HepG2 (cell line): ENCODE results near the gene HABP4. TPM values are rescaled to one million over a fixed set of nuclear protein-coding genes. Genes with fewer than 3 reads are reported as not detected.
A peak's percentile ranks its signal among the peaks of the same experiment; 100 is the strongest.

Experiments used
- ATAC-seq: fragments of 200-7000 bp; cut with Tn5 transposase; 3 replicates; pipeline ENCODE4 v1.9.1; 2020; ENCODE audit warnings: mild to moderate bottlenecking, moderate library complexity
- BruUV-seq: library from RNA; stranded (reverse); fragments of 400-500 nt; replicated peaks from 2 replicates; lab custom pipeline; 2021; lab: Mats Ljungman, UMichigan
- CTCF ChIA-PET: fragments of 300-600 bp; formaldehyde crosslinking; extraction: SDS; loops from one replicate; lab custom pipeline; 2021; ENCODE audit warnings: low total read pairs, inconsistent platforms, low intra/inter-chr PET ratio; lab: Yijun Ruan, JAX
- POLR2A ChIA-PET: fragments of 350-600 bp; sonication (Branson Sonifier 250); formaldehyde crosslinking; loops from one replicate; lab custom pipeline; 2020; ENCODE audit warnings: antibody characterized with exemption, inconsistent platforms; lab: Yijun Ruan, JAX
- DNase-seq: peaks from one replicate; pipeline ENCODE4 v3.0.0-alpha.2; 2015; ENCODE audit warnings: low spot score
- FAIRE-seq: peaks from 3 replicates; lab custom pipeline; 2011; peaks lifted over from hg19 to GRCh38; lab: Jason Lieb, UNC
- H2AFZ ChIP-seq: one replicate; pipeline ENCODE4 v1.6.1; 2011; ENCODE audit warnings: low read length, inconsistent platforms
- H3K27ac ChIP-seq: fragments of 300-600 bp; 3 replicates; pipeline ENCODE4 v1.8.0; 2011; ENCODE audit warnings: mixed run types, mild to moderate bottlenecking, mixed read lengths, low read length, inconsistent platforms; ENCODE audit not compliant: insufficient read depth; ENCODE audit errors: extremely low read length
- H3K27me3 ChIP-seq, 2 experiments: fragments of 200-600 bp in 1 of 2; 2 replicates in 1 of 2; 3 replicates in 1 of 2; pipeline versions ENCODE4 v1.6.0 to v1.8.0; 2011; ENCODE audit warnings: low read length in 2 of 2, mild to moderate bottlenecking in 2 of 2, moderate library complexity in 2 of 2, inconsistent platforms in 1 of 2; ENCODE audit not compliant: insufficient read depth in 2 of 2, control insufficient read depth in 1 of 2
- H3K36me3 ChIP-seq, 2 experiments: fragments of 200-600 bp in 1 of 2; replicated peaks in 1 of 2; 2 replicates in 1 of 2; 3 replicates in 1 of 2; pipeline versions ENCODE4 v1.5.1 to v1.8.0; 2011; ENCODE audit warnings: low read length in 2 of 2, inconsistent platforms in 1 of 2; ENCODE audit not compliant: insufficient read depth in 2 of 2, control insufficient read depth in 1 of 2
- H3K4me1 ChIP-seq: 2 replicates; pipeline ENCODE4 v1.5.1; 2012; ENCODE audit warnings: low read length, inconsistent platforms; ENCODE audit not compliant: insufficient read depth
- H3K4me2 ChIP-seq: 2 replicates; pipeline ENCODE4 v1.6.0; 2011; ENCODE audit warnings: low read depth, low read length, inconsistent platforms
- H3K4me3 ChIP-seq, 3 experiments: fragments of 200-600 bp in 1 of 3; sonication (generic), shearing (Covaris generic) in 1 of 3; replicated peaks in 1 of 3; 2 replicates each; pipeline ENCODE4 v1.5.1; 2011 to 2016; ENCODE audit warnings: low read length in 3 of 3, inconsistent platforms in 2 of 3, low read depth in 2 of 3, mild to moderate bottlenecking in 2 of 3, control low read depth in 1 of 3, mixed read lengths in 1 of 3; ENCODE audit not compliant: insufficient read depth in 1 of 3
- H3K79me2 ChIP-seq: one replicate; pipeline ENCODE4 v1.6.1; 2011; ENCODE audit warnings: low read length, inconsistent platforms; ENCODE audit not compliant: insufficient read depth
- H3K9ac ChIP-seq: 2 replicates; pipeline ENCODE4 v1.6.0; 2011; ENCODE audit warnings: mild to moderate bottlenecking, low read depth, low read length, inconsistent platforms; ENCODE audit not compliant: insufficient read depth
- H3K9me3 ChIP-seq: 2 replicates; pipeline ENCODE4 v1.5.1; 2012; ENCODE audit warnings: mild to moderate bottlenecking, low read length
- H4K20me1 ChIP-seq: 2 replicates; pipeline ENCODE4 v1.6.0; 2011; ENCODE audit warnings: inconsistent platforms, mild to moderate bottlenecking, low read length, moderate library complexity; ENCODE audit not compliant: insufficient read depth
- AKAP8 ChIP-seq: sonication (generic); formaldehyde crosslinking; IDR thresholded peaks from 2 replicates; pipeline ENCODE4 v1.5.1; 2020; ENCODE audit warnings: mild to moderate bottlenecking, missing genetic modification reagents
- CHD4 ChIP-seq: fragments of 200-600 bp; sonication (generic); IDR thresholded peaks from 2 replicates; pipeline ENCODE4 v1.7.0; 2017; ENCODE audit warnings: mild to moderate bottlenecking, low read length, borderline replicate concordance
- DRAP1 ChIP-seq: IDR thresholded peaks from 2 replicates; pipeline ENCODE4 v1.6.1; 2016; ENCODE audit warnings: missing genetic modification reagents, missing compliant biosample characterization
- GTF2F1 ChIP-seq: fragments of 150-350 bp; IDR thresholded peaks from 2 replicates; pipeline ENCODE4 v1.6.1; 2014; ENCODE audit warnings: low read length
- HNRNPLL ChIP-seq: fragments of 200-400 bp; formaldehyde crosslinking; IDR thresholded peaks from 2 replicates; pipeline ENCODE4 v1.6.1; 2017; ENCODE audit warnings: mild to moderate bottlenecking, low read depth, low read length; ENCODE audit not compliant: poor library complexity, severe bottlenecking
- MAF1 ChIP-seq: sonication (generic); formaldehyde crosslinking; IDR thresholded peaks from 2 replicates; pipeline ENCODE4 v1.5.0; 2020; ENCODE audit warnings: missing genetic modification reagents, borderline replicate concordance
- MLXIP ChIP-seq: sonication (generic); formaldehyde crosslinking; IDR thresholded peaks from 2 replicates; pipeline ENCODE4 v1.9.0; 2021; ENCODE audit warnings: missing genetic modification reagents, borderline replicate concordance
- NFATC3 ChIP-seq: sonication (generic); formaldehyde crosslinking; IDR thresholded peaks from 2 replicates; pipeline ENCODE4 v1.5.1; 2020; ENCODE audit warnings: mild to moderate bottlenecking, missing genetic modification reagents
- PATZ1 ChIP-seq: sonication (generic); formaldehyde crosslinking; IDR thresholded peaks from 2 replicates; pipeline ENCODE4 v1.4.0; 2020; ENCODE audit warnings: missing genetic modification reagents
- PBX3 ChIP-seq: sonication (generic); formaldehyde crosslinking; IDR thresholded peaks from 2 replicates; pipeline ENCODE4 v1.8.1; 2023; ENCODE audit warnings: missing genetic modification reagents, inconsistent platforms, borderline replicate concordance
- ZBTB43 ChIP-seq: sonication (generic); formaldehyde crosslinking; conservative IDR thresholded peaks from 2 replicates; pipeline ENCODE4 v1.4.0; 2020; ENCODE audit warnings: missing genetic modification reagents
- ZFAT ChIP-seq: sonication (generic); formaldehyde crosslinking; conservative IDR thresholded peaks from 2 replicates; pipeline ENCODE4 v1.8.1; 2023; ENCODE audit warnings: missing genetic modification reagents, inconsistent platforms
- ZFP41 ChIP-seq: sonication (generic); formaldehyde crosslinking; IDR thresholded peaks from 2 replicates; pipeline ENCODE4 v1.4.0; 2020; ENCODE audit warnings: mild to moderate bottlenecking, missing genetic modification reagents, borderline replicate concordance
- ZNF10 ChIP-seq: sonication (generic); formaldehyde crosslinking; IDR thresholded peaks from 2 replicates; pipeline ENCODE4 v1.4.0; 2020; ENCODE audit warnings: mild to moderate bottlenecking, low read depth, missing genetic modification reagents, borderline replicate concordance
- ZNF879 ChIP-seq: sonication (generic); formaldehyde crosslinking; IDR thresholded peaks from 2 replicates; pipeline ENCODE4 v1.8.1; 2023; ENCODE audit warnings: missing genetic modification reagents
- WGBS: methylation state at CpG from one replicate; pipeline ENCODE4 v1.1.6; 2017; ENCODE audit warnings: low lambda C conversion rate; 5-methylcytosine and 5-hydroxymethylcytosine counted together
- in situ Hi-C: cut with HindIII; loops from 2 replicates; pipeline ENCODE4 v1.10.0; 2017; ENCODE audit warnings: low pct_unique_long_range_greater_than_20kb; ENCODE audit not compliant: extremely low pct_ligation_motif_present
- intact Hi-C: fragments of 100-400 bp; cut with micrococcal nuclease; formaldehyde crosslinking; loops from one replicate; pipeline ENCODE4 v1.10.0; 2022; ENCODE audit not compliant: unreplicated experiment
- polyA plus RNA-seq, 8 experiments: library from polyadenylated mRNA; depleted of rRNA in 3 of 8; stranded (reverse) in 7 of 8; unstranded in 1 of 8; fragments of >200 nt; fragmentation: Illumina TruSeq in 4 of 8; extraction: Trizol in 4 of 8; gene quantifications; 2 replicates each; pipeline versions ENCODE4 v1.2.1 to v1.2.3, GENCODE V29; 2011 to 2016; ENCODE audit warnings: low read depth in 4 of 8, missing spikeins in 1 of 8, mixed read lengths in 1 of 8; ENCODE audit not compliant: insufficient read depth in 1 of 8
- total RNA-seq, 5 experiments: library from RNA; depleted of rRNA; stranded (reverse); fragments of >200 nt; fragmentation: Illumina TruSeq; extraction: Trizol; gene quantifications; 2 replicates each; pipeline ENCODE4 v1.2.3, GENCODE V29; 2016; ENCODE audit warnings: low read depth in 1 of 5

Gene HABP4
- total and polyA plus RNA-seq, 2 of the 13 experiments (the other 11 are each of a cell fraction or from before 2014, with no cell fraction given), result 14.3 to 26.6 TPM

GRCh38 chr9:96490534-96491078 is 40.6 kb downstream of the HABP4 start:
- CTCF ChIA-PET, result no interaction called here
- TF ChIP-seq DRAP1 (CRISPR knock-in tag), result peak; percentile 33; the same call in 1 of the 2 replicates
- no peak for TF ChIP-seq MLXIP (CRISPR knock-in tag)
- no peak for TF ChIP-seq ZNF10 (CRISPR knock-in tag)
- TF ChIP-seq ZFAT (CRISPR knock-in tag), result no peak
- 0 out of 2 replicates have a peak, but pooled peaks have one; percentile 21 for TF ChIP-seq ZFP41 (CRISPR knock-in tag)
- no peak for TF ChIP-seq HNRNPLL
- TF ChIP-seq ZBTB43 (CRISPR knock-in tag), result peak; percentile 84; the same call in 1 of the 2 replicates
- no peak for TF ChIP-seq ZNF879 (CRISPR knock-in tag)
- TF ChIP-seq PBX3, result no peak
- no peak for TF ChIP-seq PATZ1 (CRISPR knock-in tag)
- TF ChIP-seq AKAP8, result no peak
- no peak for TF ChIP-seq NFATC3 (CRISPR knock-in tag)
- no peak for TF ChIP-seq MAF1 (CRISPR knock-in tag)
- TF ChIP-seq GTF2F1, result no peak
- 0 out of 2 replicates have a peak, but pooled peaks have one; percentile 10 for TF ChIP-seq CHD4

More at GRCh38 chr9:96490534-96491078, 40.6 kb downstream of the HABP4 start:
- peak; percentile 42 for FAIRE-seq
- no peaks in the 10 kb centered on the region for H3K9me3 ChIP-seq
- POLR2A ChIA-PET, result interaction anchor here (1.1 to 4.3 kb wide), 9 partner anchors 9 to 175 kb away, joined by 3 to 27 read pairs (median 4); partner anchors contain the start of gene HABP4
- no peaks in the 10 kb centered on the region for H3K79me2 ChIP-seq
- peak overlapping the region; percentile 20 to 47 (median 24); a peak in 5 of 6 replicates for H3K4me3 ChIP-seq
- H3K27me3 ChIP-seq, result no peaks in the 10 kb centered on the region
- no peak overlapping the region for H2AFZ ChIP-seq
- intact Hi-C loops (loop anchor here (1.0 to 5.0 kb wide), 4 partner anchors 40 to 162 kb away; partner anchors contain the start of gene HABP4), in situ Hi-C loops (no loop called here)
- H3K9ac ChIP-seq, result peak overlapping the region; percentile 82
- peak overlapping the region; percentile 62 for H3K4me2 ChIP-seq
- BruUV-seq, result TSS peak; percentile 89
- 3% methylated on average over 8 of the region's 10 CpGs for WGBS
- peak; percentile 73 for DNase-seq
- peaks cover 90% of the 10 kb centered on the region for H3K4me1 ChIP-seq
- peaks cover 6 to 31% of the 10 kb centered on the region in 2 experiments; a peak in 4 of 5 replicates for H3K36me3 ChIP-seq
- H3K27ac ChIP-seq, result peak overlapping the region; percentile 98
- peak; percentile 7 for ATAC-seq
- H4K20me1 ChIP-seq, result no peaks in the 10 kb centered on the region
